ENCODE measurements around the gene ACSM2A. TPM values are rescaled to one million over a fixed set of nuclear protein-coding genes. Genes with fewer than 3 reads are reported as not detected.
"Not testable (repeated sequence)": the region's sequence is repeated elsewhere in the genome, so short reads cannot be mapped to it uniquely, and the experiment has no call there.

Gene ACSM2A
- total RNA-seq, 1 experiment from 2014 or later, result not detected

GRCh38 chr16:20419093-20419492, 32.2 kb upstream of the ACSM2A start:
- H3K27ac ChIP-seq (ENCODE audit: low read depth, low read length); H4K20me1 ChIP-seq (ENCODE audit: insufficient read depth); DNase-seq (ENCODE audit: low read depth, low spot score); H3K9me2 ChIP-seq (ENCODE audit: insufficient read depth); H3K36me3 ChIP-seq (ENCODE audit: control insufficient read depth in 1 of 2, insufficient read depth in 2 of 2, low read length in 2 of 2); BruUV-seq (replicated peaks); POLR2A ChIA-PET; RAD21 ChIA-PET (ENCODE audit: low non-redundant PET in 1 of 2, low total read pairs in 2 of 2, uncharacterized antibody in 2 of 2, unreplicated experiment in 2 of 2); H3K9ac ChIP-seq (ENCODE audit: low read length); H3K4me2 ChIP-seq (ENCODE audit: low read length); H2AFZ ChIP-seq (ENCODE audit: low read depth, low read length, poor library complexity, severe bottlenecking); ATAC-seq; intact Hi-C loops (cut with micrococcal nuclease); H3K4me3 ChIP-seq (replicated peaks in 1 of 2; ENCODE audit: low read depth in 1 of 2, low read length in 2 of 2); CTCF ChIA-PET; H3K9me3 ChIP-seq (ENCODE audit: control insufficient read depth in 1 of 2, insufficient read depth in 1 of 2, low read depth in 1 of 2, low read length in 2 of 2); H3K4me1 ChIP-seq (ENCODE audit: control insufficient read depth in 1 of 2, insufficient read depth in 2 of 2, low read length in 2 of 2); H3K79me2 ChIP-seq (ENCODE audit: insufficient read depth, low read length): not testable (repeated sequence)
- peaks cover 24% of the 10 kb centered on the region for H3K27me3 ChIP-seq (ENCODE audit: insufficient read depth, low read length)

- H3K9me2 ChIP-seq (ENCODE audit: insufficient read depth); H3K9me3 ChIP-seq (ENCODE audit: control insufficient read depth in 1 of 2, insufficient read depth in 1 of 2, low read depth in 1 of 2, low read length in 2 of 2); ATAC-seq; H3K4me2 ChIP-seq (ENCODE audit: low read length); intact Hi-C loops (cut with micrococcal nuclease); H3K27ac ChIP-seq (ENCODE audit: low read depth, low read length); POLR2A ChIA-PET; DNase-seq (ENCODE audit: low read depth, low spot score); H3K4me1 ChIP-seq (ENCODE audit: control insufficient read depth in 1 of 2, insufficient read depth in 2 of 2, low read length in 2 of 2); H2AFZ ChIP-seq (ENCODE audit: low read depth, low read length, poor library complexity, severe bottlenecking); BruUV-seq (replicated peaks); H3K27me3 ChIP-seq (ENCODE audit: insufficient read depth, low read length); H3K9ac ChIP-seq (ENCODE audit: low read length); H3K79me2 ChIP-seq (ENCODE audit: insufficient read depth, low read length); H3K36me3 ChIP-seq (ENCODE audit: control insufficient read depth in 1 of 2, insufficient read depth in 2 of 2, low read length in 2 of 2); H3K4me3 ChIP-seq (replicated peaks in 1 of 2; ENCODE audit: low read depth in 1 of 2, low read length in 2 of 2); CTCF ChIA-PET; H4K20me1 ChIP-seq (ENCODE audit: insufficient read depth); RAD21 ChIA-PET (ENCODE audit: low non-redundant PET in 1 of 2, low total read pairs in 2 of 2, uncharacterized antibody in 2 of 2, unreplicated experiment in 2 of 2): not testable (repeated sequence)
Observed at GRCh38 chr16:20421748-20422147, 29.6 kb upstream of the ACSM2A start.

- CTCF ChIA-PET; H3K27ac ChIP-seq (ENCODE audit: low read depth, low read length); H3K27me3 ChIP-seq (ENCODE audit: insufficient read depth, low read length); H3K9me3 ChIP-seq (ENCODE audit: control insufficient read depth in 1 of 2, insufficient read depth in 1 of 2, low read depth in 1 of 2, low read length in 2 of 2); RAD21 ChIA-PET (ENCODE audit: low non-redundant PET in 1 of 2, low total read pairs in 2 of 2, uncharacterized antibody in 2 of 2, unreplicated experiment in 2 of 2); H4K20me1 ChIP-seq (ENCODE audit: insufficient read depth); H3K9me2 ChIP-seq (ENCODE audit: insufficient read depth); ATAC-seq; H3K9ac ChIP-seq (ENCODE audit: low read length); DNase-seq (ENCODE audit: low read depth, low spot score); H2AFZ ChIP-seq (ENCODE audit: low read depth, low read length, poor library complexity, severe bottlenecking); H3K79me2 ChIP-seq (ENCODE audit: insufficient read depth, low read length); POLR2A ChIA-PET; H3K36me3 ChIP-seq (ENCODE audit: control insufficient read depth in 1 of 2, insufficient read depth in 2 of 2, low read length in 2 of 2); H3K4me2 ChIP-seq (ENCODE audit: low read length); H3K4me3 ChIP-seq (replicated peaks in 1 of 2; ENCODE audit: low read depth in 1 of 2, low read length in 2 of 2); H3K4me1 ChIP-seq (ENCODE audit: control insufficient read depth in 1 of 2, insufficient read depth in 2 of 2, low read length in 2 of 2); intact Hi-C loops (cut with micrococcal nuclease); BruUV-seq (replicated peaks): not testable (repeated sequence)
Observed at GRCh38 chr16:20423772-20424128, 27.6 kb upstream of the ACSM2A start.

All from HCT116 (cell line).